ENCODE measurements around the gene YPEL5. TPM values are rescaled to one million over a fixed set of nuclear protein-coding genes. Genes with fewer than 3 reads are reported as not detected.

Gene YPEL5
- total RNA-seq, 1 donor from 2014 or later, result 66.4 TPM

GRCh38 chr2:30180226-30180625 lies 33.4 kb downstream of the YPEL5 start:
- H3K9me3 Mint-ChIP-seq, result no peaks in the 10 kb centered on the region
- Histone ChIP-seq H3K9ac (no peak overlapping the region), H2AFZ (replicated peaks) (no peak overlapping the region), H3K27me3 (no peaks in the 10 kb centered on the region), H3K27ac (no peak overlapping the region), H3K36me3 (no peaks in the 10 kb centered on the region), H3K4me2 (no peak overlapping the region), H3K9me3 (ENCODE audit: low read depth) (no peaks in the 10 kb centered on the region), H3F3A (ENCODE audit: low read depth) (no peaks in the 10 kb centered on the region), H4K20me1 (ENCODE audit: low read depth) (no peaks in the 10 kb centered on the region), H3K4me1 (no peaks in the 10 kb centered on the region), H3K4me3 (no peak overlapping the region), H3K79me2 (ENCODE audit: low read depth) (no peaks in the 10 kb centered on the region)
- no peak overlapping the region for H3K27ac Mint-ChIP-seq
- TF ChIP-seq, protein P1, sequence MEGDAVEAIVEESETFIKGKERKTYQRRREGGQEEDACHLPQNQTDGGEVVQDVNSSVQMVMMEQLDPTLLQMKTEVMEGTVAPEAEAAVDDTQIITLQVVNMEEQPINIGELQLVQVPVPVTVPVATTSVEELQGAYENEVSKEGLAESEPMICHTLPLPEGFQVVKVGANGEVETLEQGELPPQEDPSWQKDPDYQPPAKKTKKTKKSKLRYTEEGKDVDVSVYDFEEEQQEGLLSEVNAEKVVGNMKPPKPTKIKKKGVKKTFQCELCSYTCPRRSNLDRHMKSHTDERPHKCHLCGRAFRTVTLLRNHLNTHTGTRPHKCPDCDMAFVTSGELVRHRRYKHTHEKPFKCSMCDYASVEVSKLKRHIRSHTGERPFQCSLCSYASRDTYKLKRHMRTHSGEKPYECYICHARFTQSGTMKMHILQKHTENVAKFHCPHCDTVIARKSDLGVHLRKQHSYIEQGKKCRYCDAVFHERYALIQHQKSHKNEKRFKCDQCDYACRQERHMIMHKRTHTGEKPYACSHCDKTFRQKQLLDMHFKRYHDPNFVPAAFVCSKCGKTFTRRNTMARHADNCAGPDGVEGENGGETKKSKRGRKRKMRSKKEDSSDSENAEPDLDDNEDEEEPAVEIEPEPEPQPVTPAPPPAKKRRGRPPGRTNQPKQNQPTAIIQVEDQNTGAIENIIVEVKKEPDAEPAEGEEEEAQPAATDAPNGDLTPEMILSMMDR (IDR thresholded peaks at IDR 0.05), result no peak
- TF ChIP-seq EZH2 (IDR thresholded peaks at IDR 0.05) (no peak), EZH2phosphoT487 (IDR thresholded peaks at IDR 0.05) (no peak)
- H3K4me1 Mint-ChIP-seq, result no peaks in the 10 kb centered on the region
- H3K27me3 Mint-ChIP-seq (ENCODE audit: insufficient read depth, low read depth), result peaks cover 6% of the 10 kb centered on the region
- H3K4me3 Mint-ChIP-seq, result no peak overlapping the region
- no peak for DNase-seq (ENCODE audit: low spot score)
- H3K36me3 Mint-ChIP-seq, result no peaks in the 10 kb centered on the region

DNA sequence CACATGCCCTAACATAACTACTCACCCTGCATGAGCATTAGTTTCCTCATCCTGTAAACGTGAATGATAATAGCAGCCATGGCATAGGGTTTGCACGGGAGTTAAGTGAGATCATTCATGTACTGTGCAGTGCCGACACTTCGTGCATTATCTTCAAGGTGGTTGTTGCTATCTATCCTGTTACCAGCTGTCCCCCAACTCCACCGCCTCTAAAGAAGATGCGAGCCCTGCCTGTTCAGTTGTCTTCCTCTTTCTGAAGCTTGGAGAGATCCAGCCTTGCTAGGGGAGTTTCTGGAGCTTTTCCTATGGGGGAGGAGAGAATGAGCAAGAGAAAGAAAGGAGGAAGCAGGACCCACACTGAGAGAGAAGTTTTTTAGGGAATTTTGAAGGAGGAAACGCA lies 34.4 kb downstream of the YPEL5 start:
- Histone ChIP-seq H3K36me3 (no peaks in the 10 kb centered on the region), H3K4me2 (no peak overlapping the region), H2AFZ (replicated peaks) (no peak overlapping the region), H3F3A (ENCODE audit: low read depth) (no peaks in the 10 kb centered on the region), H3K4me3 (no peak overlapping the region), H3K4me1 (no peaks in the 10 kb centered on the region), H3K27ac (no peak overlapping the region), H3K79me2 (ENCODE audit: low read depth) (no peaks in the 10 kb centered on the region), H3K27me3 (no peaks in the 10 kb centered on the region), H3K9ac (no peak overlapping the region), H3K9me3 (ENCODE audit: low read depth) (no peaks in the 10 kb centered on the region), H4K20me1 (ENCODE audit: low read depth) (no peaks in the 10 kb centered on the region)
- Mint-ChIP-seq H3K36me3 (no peaks in the 10 kb centered on the region), H3K27me3 (ENCODE audit: insufficient read depth, low read depth) (peaks cover 5% of the 10 kb centered on the region), H3K9me3 (no peaks in the 10 kb centered on the region), H3K4me1 (no peaks in the 10 kb centered on the region), H3K27ac (no peak overlapping the region), H3K4me3 (no peak overlapping the region)
- DNase-seq (ENCODE audit: low spot score), result no peak
- TF ChIP-seq EZH2phosphoT487 (IDR thresholded peaks at IDR 0.05), result no peak
- TF ChIP-seq, protein P1 (IDR thresholded peaks at IDR 0.05), result no peak
- no peak for TF ChIP-seq EZH2 (IDR thresholded peaks at IDR 0.05)

DNA sequence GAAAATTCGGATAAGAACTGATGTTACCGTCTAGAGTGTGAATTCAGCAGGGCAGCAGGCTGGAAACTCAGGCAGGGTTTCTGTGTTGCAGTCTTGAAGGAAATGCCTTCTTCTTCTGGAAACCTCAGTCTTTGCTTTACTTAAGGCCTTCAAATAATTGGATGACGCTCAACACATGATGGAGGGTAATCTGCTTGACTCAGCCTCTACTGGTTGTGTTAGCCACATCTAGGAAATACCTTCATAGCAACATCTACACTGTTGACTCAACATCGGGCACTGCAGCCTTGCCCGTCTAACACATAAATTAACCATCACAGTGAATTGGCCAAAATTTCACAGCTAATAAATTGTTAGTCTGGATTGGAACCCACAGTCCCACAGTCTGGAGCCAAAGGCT lies 37.2 kb downstream of the YPEL5 start:
- no peak for DNase-seq (ENCODE audit: low spot score)
- TF ChIP-seq EZH2 (IDR thresholded peaks at IDR 0.05) (no peak), EZH2phosphoT487 (IDR thresholded peaks at IDR 0.05) (no peak)
- TF ChIP-seq, protein P1 (IDR thresholded peaks at IDR 0.05), result no peak
- peaks cover 3% of the 10 kb centered on the region for H3K27me3 Mint-ChIP-seq (ENCODE audit: insufficient read depth, low read depth)
- no peaks in the 10 kb centered on the region for H3F3A ChIP-seq (ENCODE audit: low read depth)
- no peaks in the 10 kb centered on the region for H3K4me1 ChIP-seq
- H2AFZ ChIP-seq (replicated peaks), result no peak overlapping the region
- H3K27me3 ChIP-seq, result no peaks in the 10 kb centered on the region
- no peaks in the 10 kb centered on the region for H3K9me3 ChIP-seq (ENCODE audit: low read depth)
- no peaks in the 10 kb centered on the region for H4K20me1 ChIP-seq (ENCODE audit: low read depth)
- H3K27ac ChIP-seq, result no peak overlapping the region
- H3K9ac ChIP-seq, result no peak overlapping the region
- no peak overlapping the region for H3K27ac Mint-ChIP-seq
- no peaks in the 10 kb centered on the region for H3K9me3 Mint-ChIP-seq
- no peak overlapping the region for H3K4me3 ChIP-seq
- H3K4me2 ChIP-seq, result no peak overlapping the region
- H3K4me1 Mint-ChIP-seq, result no peaks in the 10 kb centered on the region
- H3K79me2 ChIP-seq (ENCODE audit: low read depth), result no peaks in the 10 kb centered on the region
- H3K4me3 Mint-ChIP-seq, result no peak overlapping the region
- no peaks in the 10 kb centered on the region for H3K36me3 Mint-ChIP-seq
- H3K36me3 ChIP-seq, result no peaks in the 10 kb centered on the region

All from neural progenitor cell (in vitro differentiated cells).